HEK293T (cell line): Measurements from ENCODE around the gene RUBCNL.

Source experiments
- CTCF ChIA-PET: fragments of 350-600 bp; formaldehyde crosslinking; extraction: SDS; loops from one replicate; lab custom pipeline; 2021; ENCODE audit warnings: antibody characterized with exemption, inconsistent platforms; lab: Yijun Ruan, JAX
- POLR2A ChIA-PET: fragments of 350-600 bp; formaldehyde crosslinking; extraction: SDS; loops from one replicate; lab custom pipeline; 2020; ENCODE audit warnings: antibody characterized with exemption, inconsistent platforms; lab: Yijun Ruan, JAX
- DNase-seq: peaks from one replicate; pipeline ENCODE4 v3.0.0; 2012; ENCODE audit warnings: mixed read lengths; ENCODE audit errors: extremely low spot score
- ARNT ChIP-seq: fragments of 450-650 bp; IDR thresholded peaks from 2 replicates; pipeline ENCODE4 v1.6.1; 2017; ENCODE audit warnings: mild to moderate bottlenecking
- BHLHE40 ChIP-seq: fragments of 450-650 bp; IDR thresholded peaks from 2 replicates; pipeline ENCODE4 v1.6.1; 2016; ENCODE audit warnings: mild to moderate bottlenecking, moderate library complexity, borderline replicate concordance
- CTBP1 ChIP-seq: fragments of 450-650 bp; IDR thresholded peaks from 2 replicates; pipeline ENCODE4 v1.6.1; 2016; ENCODE audit warnings: borderline replicate concordance
- ELF4 ChIP-seq: fragments of 450-650 bp; IDR thresholded peaks from 2 replicates; pipeline ENCODE4 v1.6.1; 2017; ENCODE audit warnings: antibody characterized with exemption
- FOXA1 ChIP-seq: fragments of 450-650 bp; IDR thresholded peaks from 2 replicates; pipeline ENCODE4 v1.6.1; 2016; ENCODE audit warnings: mild to moderate bottlenecking
- FOXK2 ChIP-seq: fragments of 450-650 bp; IDR thresholded peaks from 2 replicates; pipeline ENCODE4 v1.6.1; 2016; ENCODE audit warnings: mild to moderate bottlenecking
- FOXM1 ChIP-seq: fragments of 450-650 bp; IDR thresholded peaks from 2 replicates; pipeline ENCODE4 v1.6.1; 2017; ENCODE audit warnings: mild to moderate bottlenecking, borderline replicate concordance
- HDGF ChIP-seq: fragments of 450-650 bp; IDR thresholded peaks from 2 replicates; pipeline ENCODE4 v1.6.1; 2017; ENCODE audit warnings: antibody characterized with exemption, borderline replicate concordance
- L3MBTL2 ChIP-seq: fragments of 450-650 bp; conservative IDR thresholded peaks from 2 replicates; pipeline ENCODE4 v1.6.1; 2016; ENCODE audit warnings: mild to moderate bottlenecking
- LEF1 ChIP-seq: fragments of 450-650 bp; IDR thresholded peaks from 2 replicates; pipeline ENCODE4 v1.6.1; 2017; ENCODE audit warnings: mild to moderate bottlenecking, borderline replicate concordance
- NFRKB ChIP-seq: fragments of 450-650 bp; IDR thresholded peaks from 2 replicates; pipeline ENCODE4 v1.6.1; 2016; ENCODE audit warnings: mild to moderate bottlenecking, moderate library complexity
- PKNOX1 ChIP-seq: fragments of 450-650 bp; IDR thresholded peaks from 2 replicates; pipeline ENCODE4 v1.6.1; 2016
- SP1 ChIP-seq: fragments of 450-650 bp; IDR thresholded peaks from 2 replicates; pipeline ENCODE4 v1.6.1; 2017
- SUZ12 ChIP-seq: fragments of 450-650 bp; IDR thresholded peaks from 2 replicates; pipeline ENCODE4 v1.6.1; 2016; ENCODE audit warnings: mild to moderate bottlenecking
- TARDBP ChIP-seq: fragments of 450-650 bp; IDR thresholded peaks from 2 replicates; pipeline ENCODE4 v1.6.1; 2016
- ZNF384 ChIP-seq: fragments of 450-650 bp; IDR thresholded peaks from 2 replicates; pipeline ENCODE4 v1.6.1; 2016

RUBCNL gene

GRCh38 chr13:46340631-46341111, 46.4 kb downstream of the RUBCNL start:
- no peak for DNase-seq
- POLR2A ChIA-PET = no interaction called here
- CTCF ChIA-PET = no interaction called here
- TF ChIP-seq PKNOX1 = no peak
- no peak for TF ChIP-seq NFRKB
- no peak for TF ChIP-seq FOXK2
- no peak for TF ChIP-seq FOXM1
- no peak for TF ChIP-seq TARDBP
- TF ChIP-seq FOXA1 = no peak
- no peak for TF ChIP-seq ELF4
- no peak for TF ChIP-seq L3MBTL2
- no peak for TF ChIP-seq SUZ12
- no peak for TF ChIP-seq CTBP1
- TF ChIP-seq BHLHE40 = no peak
- TF ChIP-seq LEF1 = no peak
- TF ChIP-seq ARNT = no peak
- no peak for TF ChIP-seq HDGF

GRCh38 chr13:46340011-46340410, 47.0 kb downstream of the RUBCNL start:
- POLR2A ChIA-PET = no interaction called here
- no peak for DNase-seq
- TF ChIP-seq FOXK2 (no peak), L3MBTL2 (no peak), LEF1 (no peak), FOXA1 (no peak), SP1 (no peak), BHLHE40 (no peak), FOXM1 (no peak), CTBP1 (no peak), PKNOX1 (no peak)
- CTCF ChIA-PET = no interaction called here

- ChIA-PET CTCF (no interaction called here), POLR2A (no interaction called here)
- TF ChIP-seq ZNF384 (no peak), PKNOX1 (no peak), ELF4 (no peak), TARDBP (no peak), L3MBTL2 (no peak), BHLHE40 (no peak), NFRKB (no peak), FOXK2 (no peak), HDGF (no peak), SUZ12 (no peak), FOXA1 (no peak), FOXM1 (no peak)
- no peak for DNase-seq
Observed at GRCh38 chr13:46339035-46339666, 47.9 kb downstream of the RUBCNL start.

GRCh38 chr13:46337700-46338099, 49.4 kb downstream of the RUBCNL start:
- TF ChIP-seq SP1 (no peak), TARDBP (no peak), NFRKB (no peak), FOXA1 (no peak), SUZ12 (no peak), ZNF384 (no peak), L3MBTL2 (no peak), PKNOX1 (no peak), ELF4 (no peak), BHLHE40 (no peak), FOXM1 (no peak), HDGF (no peak), ARNT (no peak), FOXK2 (no peak), CTBP1 (no peak), LEF1 (no peak)
- DNase-seq = no peak
- ChIA-PET POLR2A (no interaction called here), CTCF (no interaction called here)

- DNase-seq = no peak
- ChIA-PET POLR2A (no interaction called here), CTCF (no interaction called here)
- TF ChIP-seq FOXK2 (no peak), FOXM1 (no peak), SP1 (no peak), ARNT (no peak), HDGF (no peak), TARDBP (no peak), PKNOX1 (no peak), FOXA1 (no peak), CTBP1 (no peak), LEF1 (no peak), BHLHE40 (no peak), SUZ12 (no peak), NFRKB (no peak), ZNF384 (no peak), ELF4 (no peak), L3MBTL2 (no peak)
Observed at GRCh38 chr13:46334035-46334822, 52.8 kb downstream of the RUBCNL start.
